GM12892 (cell line): ENCODE results near the gene LRCH3.
"Not testable (repeated sequence)": the region's sequence is repeated elsewhere in the genome, so short reads cannot be mapped to it uniquely, and the experiment has no call there.

Experiments
- DNase-seq: peaks from one replicate; pipeline ENCODE4 v3.0.0; 2011; ENCODE audit not compliant: insufficient read length
- FAIRE-seq: peaks from 2 replicates; lab custom pipeline; 2011; peaks lifted over from hg19 to GRCh38; lab: Jason Lieb, UNC
- POLR2A ChIP-seq: IDR thresholded peaks from 2 replicates; pipeline ENCODE4 v1.6.1; 2011; ENCODE audit warnings: low read depth, low read length, control low read depth
- POLR2AphosphoS5 ChIP-seq: IDR thresholded peaks from 2 replicates; pipeline ENCODE4 v1.6.1; 2011; ENCODE audit warnings: low read depth, low read length, control low read depth
- TAF1 ChIP-seq: IDR thresholded peaks from 2 replicates; pipeline ENCODE4 v1.6.1; 2011; ENCODE audit warnings: low read depth, mild to moderate bottlenecking, control low read depth, low read length, borderline replicate concordance

The LRCH3 gene

DNA sequence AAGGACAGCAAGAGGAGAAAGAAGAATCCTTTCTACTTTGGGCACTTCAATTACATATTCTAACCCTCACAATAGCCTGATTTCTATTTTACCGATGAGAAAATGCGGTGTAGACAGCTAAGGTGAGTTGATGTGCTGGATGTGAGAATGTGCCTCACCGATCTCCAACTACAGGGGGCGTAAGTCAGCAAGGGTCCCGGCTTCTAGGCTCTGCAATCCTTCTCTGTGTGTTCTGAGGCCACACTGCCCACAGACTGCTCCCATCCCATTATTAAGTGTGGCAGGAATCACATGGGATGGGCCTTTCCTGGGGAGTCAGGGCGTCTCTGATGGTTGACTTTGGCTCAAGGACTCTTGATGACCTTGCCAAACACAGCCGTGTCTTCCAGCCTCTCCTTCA lies 135.4 kb downstream of the LRCH3 start:
- TF ChIP-seq TAF1 (no peak), POLR2A (no peak), POLR2AphosphoS5 (no peak)
- DNase-seq: no peak
- no peak for FAIRE-seq

GRCh38 chr3:197927578-197927977 lies 136.5 kb downstream of the LRCH3 start:
- not testable (repeated sequence) for FAIRE-seq, DNase-seq

- no peak for TF ChIP-seq TAF1
- no peak for TF ChIP-seq POLR2A
- TF ChIP-seq POLR2AphosphoS5: no peak
- FAIRE-seq (no peak), DNase-seq (no peak)
Measured at GRCh38 chr3:197936819-197937384, 145.8 kb downstream of the LRCH3 start.
